K562 (cell line): Measurements from ENCODE around the gene ANGEL2. TPM values are rescaled to one million over a fixed set of nuclear protein-coding genes. Genes with fewer than 3 reads are reported as not detected.

Source experiments
- ATAC-seq: fragments of 200-7000 bp; cut with Tn5 transposase; 3 replicates; pipeline ENCODE4 v1.9.1; 2020; ENCODE audit warnings: moderate library complexity
- BruUV-seq: library from RNA; stranded (reverse); fragments of 400-500 nt; replicated peaks from 2 replicates; lab custom pipeline; 2021; lab: Mats Ljungman, UMichigan
- CTCF ChIA-PET: fragments of 300-600 bp; formaldehyde crosslinking; extraction: SDS; loops from one replicate; lab custom pipeline; 2021; ENCODE audit warnings: low intra/inter-chr PET ratio; lab: Yijun Ruan, JAX
- POLR2A ChIA-PET: fragments of 300-600, 350-650 bp; sonication (Branson Sonifier 250); formaldehyde crosslinking; extraction: SDS; loops from one replicate; lab custom pipeline; 2021; ENCODE audit warnings: antibody characterized with exemption, inconsistent platforms; lab: Yijun Ruan, JAX
- DNase-seq, 4 experiments: peaks; one replicate each; pipeline versions ENCODE4 v3.0.0 to v3.0.0-alpha.2; 2011 to 2018; ENCODE audit warnings: low spot score in 3 of 4, mixed read lengths in 3 of 4; ENCODE audit errors: extremely low read depth in 1 of 4
- FAIRE-seq: peaks from 2 replicates; lab custom pipeline; 2011; peaks lifted over from hg19 to GRCh38; lab: Jason Lieb, UNC
- H2AFZ ChIP-seq: 2 replicates; pipeline ENCODE4 v1.6.0; 2011; ENCODE audit warnings: low read depth, low read length, control low read depth, inconsistent platforms
- H3K27ac ChIP-seq: fragments of 200-600 bp; 3 replicates; pipeline ENCODE4 v1.8.0; 2011; ENCODE audit warnings: low read depth, mild to moderate bottlenecking, control low read depth, inconsistent platforms, low read length, moderate library complexity, mixed read lengths; ENCODE audit errors: extremely low read depth
- H3K27me3 ChIP-seq, 2 experiments: fragments of 300-600 bp in 1 of 2; 2 replicates in 1 of 2; 3 replicates in 1 of 2; pipeline versions ENCODE4 v1.6.0 to v1.8.0; 2011; ENCODE audit warnings: inconsistent platforms in 2 of 2, low read length in 2 of 2, mild to moderate bottlenecking in 1 of 2, mixed read lengths in 1 of 2, moderate library complexity in 1 of 2; ENCODE audit not compliant: control insufficient read depth in 2 of 2, insufficient read depth in 2 of 2
- H3K36me3 ChIP-seq: fragments of 300-600 bp; 3 replicates; pipeline ENCODE4 v1.8.0; 2011; ENCODE audit warnings: mild to moderate bottlenecking, low read length, inconsistent platforms; ENCODE audit not compliant: control insufficient read depth, insufficient read depth
- H3K4me1 ChIP-seq, 2 experiments: fragments of 200-600 bp in 1 of 2; replicated peaks in 1 of 2; 2 replicates in 1 of 2; 3 replicates in 1 of 2; pipeline versions ENCODE4 v1.5.1 to v1.8.0; 2011; ENCODE audit warnings: inconsistent platforms in 2 of 2, low read length in 2 of 2, mild to moderate bottlenecking in 1 of 2, mixed read lengths in 1 of 2, moderate library complexity in 1 of 2; ENCODE audit not compliant: control insufficient read depth in 2 of 2, insufficient read depth in 2 of 2
- H3K4me2 ChIP-seq: 2 replicates; pipeline ENCODE4 v1.6.1; 2011; ENCODE audit warnings: low read length, control low read depth, inconsistent platforms, mixed read lengths; ENCODE audit not compliant: insufficient read depth
- H3K4me3 ChIP-seq: fragments of 200-600 bp; sonication (generic), shearing (Covaris generic); 2 replicates; pipeline ENCODE4 v1.5.1; 2016; ENCODE audit warnings: control low read depth, inconsistent platforms
- H3K79me2 ChIP-seq: fragments of 200-600 bp; 3 replicates; pipeline ENCODE4 v1.8.0; 2011; ENCODE audit warnings: low read length, inconsistent platforms; ENCODE audit not compliant: control insufficient read depth, insufficient read depth
- H3K9ac ChIP-seq, 2 experiments: 2 replicates each; pipeline versions ENCODE4 v1.6.0 to v1.6.1; 2011; ENCODE audit warnings: low read depth in 2 of 2, low read length in 2 of 2, control low read depth in 1 of 2, inconsistent platforms in 1 of 2, mild to moderate bottlenecking in 1 of 2, mixed read lengths in 1 of 2; ENCODE audit not compliant: insufficient read depth in 1 of 2
- H3K9me1 ChIP-seq: one replicate; pipeline ENCODE4 v1.6.0; 2011; ENCODE audit warnings: inconsistent platforms, mild to moderate bottlenecking, low read length, moderate library complexity; ENCODE audit not compliant: control insufficient read depth, insufficient read depth
- H3K9me3 ChIP-seq: replicated peaks from 2 replicates; pipeline ENCODE4 v1.5.1; 2011; ENCODE audit warnings: low read depth, low read length, inconsistent platforms; ENCODE audit not compliant: control insufficient read depth, insufficient read depth
- H4K20me1 ChIP-seq: replicated peaks from 2 replicates; pipeline ENCODE4 v1.6.1; 2011; ENCODE audit warnings: low read length, inconsistent platforms, mixed read lengths; ENCODE audit not compliant: control insufficient read depth, insufficient read depth
- CTBP1 ChIP-seq: fragments of 450-650 bp; IDR thresholded peaks from 2 replicates; pipeline ENCODE4 v1.6.1; 2016; ENCODE audit warnings: borderline replicate concordance
- DPF2 ChIP-seq: fragments of 450-650 bp; IDR thresholded peaks from 2 replicates; pipeline ENCODE4 v1.6.1; 2016
- HBP1 ChIP-seq: fragments of 450-650 bp; formaldehyde crosslinking; IDR thresholded peaks from 2 replicates; pipeline ENCODE4 v1.4.0; 2022; ENCODE audit warnings: missing genetic modification characterization
- HDAC1 ChIP-seq, 2 experiments: fragments of 450-650 bp; IDR thresholded peaks; 2 replicates each; pipeline ENCODE4 v1.6.1; 2016 to 2017; ENCODE audit warnings: inconsistent platforms in 1 of 2, mild to moderate bottlenecking in 1 of 2, moderate library complexity in 1 of 2
- JUN ChIP-seq, 2 experiments: sonication (generic) in 1 of 2; formaldehyde crosslinking in 1 of 2; IDR thresholded peaks; 2 replicates each; pipeline versions ENCODE4 v1.6.1 to v1.8.0; 2012 to 2022; ENCODE audit warnings: borderline replicate concordance in 2 of 2, mild to moderate bottlenecking in 2 of 2, improper control_type of control experiment in 1 of 2, low read depth in 1 of 2, low read length in 1 of 2, missing genetic modification reagents in 1 of 2
- JUND ChIP-seq, 2 experiments: IDR thresholded peaks; 2 replicates in 1 of 2; 3 replicates in 1 of 2; pipeline ENCODE4 v1.6.1; 2011; ENCODE audit warnings: borderline replicate concordance in 2 of 2, low read depth in 2 of 2, low read length in 2 of 2, improper control_type of control experiment in 1 of 2, missing biosample characterization in 1 of 2, missing genetic modification characterization in 1 of 2, missing genetic modification reagents in 1 of 2
- RFX1 ChIP-seq: fragments of 450-650 bp; IDR thresholded peaks from 2 replicates; pipeline ENCODE4 v1.6.1; 2016; ENCODE audit warnings: mild to moderate bottlenecking, moderate library complexity
- SMARCA5 ChIP-seq: fragments of 450-650 bp; IDR thresholded peaks from 2 replicates; pipeline ENCODE4 v1.6.1; 2016
- SMARCE1 ChIP-seq: fragments of 450-650 bp; IDR thresholded peaks from 2 replicates; pipeline ENCODE4 v1.7.1; 2016; ENCODE audit warnings: mild to moderate bottlenecking
- WGBS: fragments of 100-300 bp; shearing (Covaris generic); methylation state at CpG from one replicate; pipeline ENCODE4 v1.1.6; 2016; ENCODE audit warnings: low coverage, mixed read lengths; ENCODE audit not compliant: insufficient coverage; ENCODE audit errors: missing lambda C conversion rate; 5-methylcytosine and 5-hydroxymethylcytosine counted together
- in situ Hi-C: fragments of 300-500 bp; cut with MboI; formaldehyde crosslinking; loops from 4 replicates; pipeline ENCODE4 v1.15.0; 2018; ENCODE audit warnings: inconsistent platforms, mixed read lengths
- intact Hi-C: fragments of 100-400 bp; cut with micrococcal nuclease; formaldehyde crosslinking; loops from 2 replicates; pipeline ENCODE4 v1.14.2; 2022
- polyA plus RNA-seq, 8 experiments: library from polyadenylated mRNA; depleted of rRNA in 4 of 8; stranded (reverse) in 5 of 8; unstranded in 3 of 8; fragments of >200 nt; fragmentation: Nextera tagmentation in 2 of 8; fragmentation: Illumina TruSeq in 1 of 8; extraction: Ambion mirVana in 2 of 8; extraction: Trizol in 1 of 8; gene quantifications; 2 replicates each; pipeline versions ENCODE4 v1.2.1 to v1.2.3, GENCODE V29; 2011 to 2014; ENCODE audit warnings: inconsistent platforms in 1 of 8, missing spikeins in 1 of 8
- total RNA-seq, 7 experiments: library from RNA; depleted of rRNA in 6 of 7; stranded (reverse); fragments of >200 nt in 6 of 7; fragmentation: Illumina TruSeq in 2 of 7; extraction: Trizol in 2 of 7; gene quantifications; 2 replicates each; pipeline versions ENCODE4 v1.2.1 to v1.2.3, GENCODE V29; 2011 to 2021; ENCODE audit warnings: low replicate concordance in 1 of 7

ANGEL2 gene
- total and polyA plus RNA-seq, 9 of the 15 experiments (the other 6 are each of a cell fraction or from before 2014, with no cell fraction given), result 6.8 to 34.6 (median 26.2) TPM

GRCh38 chr1:213041443-213041842 lies 25.8 kb upstream of the ANGEL2 start (continued):
- TF ChIP-seq CTBP1 (peak; percentile 14; the same call in 1 of the 2 replicates), JUND (IDR thresholded peaks at IDR 0.05; ENCODE audit: borderline replicate concordance, low read depth, low read length) (peak; percentile 78), JUND (tag; IDR thresholded peaks at IDR 0.05; ENCODE audit: borderline replicate concordance, low read depth, low read length) (peak; percentile 77; the same call in 2 of the 3 replicates), SMARCE1 (0 out of 2 replicates have a peak, but pooled peaks have one; percentile 40), HDAC1 (IDR thresholded peaks at IDR 0.05) (no peak), DPF2 (peak; percentile 53; the same call in 1 of the 2 replicates), SMARCA5 (no peak), JUN (IDR thresholded peaks at IDR 0.05; ENCODE audit: borderline replicate concordance, low read depth, low read length) (peak; percentile 60; the same call in 1 of the 2 replicates), JUN (CRISPR knock-in tag; IDR thresholded peaks at IDR 0.05; ENCODE audit: borderline replicate concordance) (no peak)
- TF ChIP-seq, all 486 proteins: peak for 16

GRCh38 chr1:213035573-213035972 lies 19.9 kb upstream of the ANGEL2 start:
- 63% methylated on average over 2 of the region's 2 CpGs for WGBS
- DNase-seq, result no peak
- no peak overlapping the region for H3K9ac ChIP-seq
- TF ChIP-seq HBP1, result no peak
- TF ChIP-seq RFX1, result peak; percentile 75
- H3K27me3 ChIP-seq, result no peaks in the 10 kb centered on the region
- no peaks in the 10 kb centered on the region for H3K79me2 ChIP-seq
- no peaks in the 10 kb centered on the region for H3K9me1 ChIP-seq
- no peak overlapping the region for H3K27ac ChIP-seq
- H3K36me3 ChIP-seq, result no peaks in the 10 kb centered on the region
- intact Hi-C loops, result no loop called here
- no peak overlapping the region for H2AFZ ChIP-seq
- in situ Hi-C loops, result no loop called here
- no peaks in the 10 kb centered on the region; a peak in 3 of 5 replicates for H3K4me1 ChIP-seq
- H4K20me1 ChIP-seq, result no peaks in the 10 kb centered on the region
- 0 out of 2 replicates have a peak, but pooled peaks cover 1% of the 10 kb centered on the region for H3K9me3 ChIP-seq
- ChIA-PET CTCF (no interaction called here), POLR2A (interaction anchor here (0.6 to 1.5 kb wide), 3 partner anchors 11 to 23 kb away, joined by 3 read pairs; no protein-coding TSS in a partner anchor)
- no peak for FAIRE-seq
- no peak overlapping the region for H3K4me3 ChIP-seq
- H3K4me2 ChIP-seq, result no peak overlapping the region
- no peak for ATAC-seq
- no TSS peak for BruUV-seq
